ENCODE measurements around the gene RUSC2. TPM values are rescaled to one million over a fixed set of nuclear protein-coding genes. Genes with fewer than 3 reads are reported as not detected.

RUSC2 gene
- total and polyA plus RNA-seq, 10 of the 15 experiments (the other 5 are each of a cell fraction or from before 2014, with no cell fraction given), result not detected

- TF ChIP-seq ZNF622 (IDR thresholded peaks at IDR 0.05) (no peak), PAX5 (IDR thresholded peaks at IDR 0.05; ENCODE audit: borderline replicate concordance, low read depth, low read length) (no peak), ATF2 (IDR thresholded peaks at IDR 0.05; ENCODE audit: low read length) (no peak), EP300 (IDR thresholded peaks at IDR 0.05; ENCODE audit: borderline replicate concordance in 1 of 2, control insufficient read depth in 1 of 2, low read depth in 2 of 2, low read length in 2 of 2) (no peak), BHLHE40 (IDR thresholded peaks at IDR 0.05; ENCODE audit: borderline replicate concordance in 1 of 2, low read depth in 2 of 2, low read length in 1 of 2) (no peak), ZNF384 (IDR thresholded peaks at IDR 0.05; ENCODE audit: borderline replicate concordance, low read depth, low read length) (no peak)
These were observed 31.8 kb downstream of the RUSC2 start (continued) for GRCh38 chr9:35521708-35522107.

GRCh38 chr9:35522187-35522586 lies 32.3 kb downstream of the RUSC2 start:
- SMC1A ChIA-PET (ENCODE audit: uncharacterized antibody, unreplicated experiment), result no interaction called here
- H3K27me3 ChIP-seq (replicated peaks in 1 of 2; ENCODE audit: control insufficient read depth in 2 of 2, insufficient read depth in 2 of 2, low read length in 1 of 2), result no peaks in the 10 kb centered on the region; a peak in 1 of 4 replicates
- H2AFZ ChIP-seq (ENCODE audit: control insufficient read depth, low read depth, low read length), result no peak overlapping the region
- no peak for ATAC-seq
- no peaks in the 10 kb centered on the region for H3K4me1 ChIP-seq (ENCODE audit: control insufficient read depth, insufficient read depth, low read length)
- no peaks in the 10 kb centered on the region for H3K9me3 ChIP-seq (replicated peaks; ENCODE audit: control insufficient read depth, insufficient read depth, low read length)
- H3K4me2 ChIP-seq (ENCODE audit: control insufficient read depth, insufficient read depth), result no peak overlapping the region
- no peak overlapping the region for H3K27ac ChIP-seq (ENCODE audit: control insufficient read depth, insufficient read depth)
- DNase-seq (ENCODE audit: low read depth, low spot score), result no peak
- H3K79me2 ChIP-seq (ENCODE audit: control insufficient read depth, insufficient read depth, low read length), result no peaks in the 10 kb centered on the region
- BruUV-seq (replicated peaks), result no TSS peak
- no peak for FAIRE-seq
- H3K9ac ChIP-seq (ENCODE audit: control insufficient read depth, insufficient read depth, low read length), result no peak overlapping the region
- intact Hi-C loops (cut with micrococcal nuclease; ENCODE audit: unreplicated experiment), result no loop called here
- H4K20me1 ChIP-seq (ENCODE audit: control insufficient read depth, insufficient read depth), result no peaks in the 10 kb centered on the region
- RAD21 ChIA-PET (ENCODE audit: unreplicated experiment), result no interaction called here
- H3K36me3 ChIP-seq (ENCODE audit: control insufficient read depth in 2 of 2, insufficient read depth in 2 of 2, low read length in 1 of 2), result no peaks in the 10 kb centered on the region
- no peak overlapping the region for H3K4me3 ChIP-seq
- POLR2A ChIA-PET, result interaction anchor here (0.6 kb wide), 1 partner anchor 11 kb away, joined by 3 read pairs; no protein-coding TSS in a partner anchor
- in situ Hi-C loops (cut with MboI), result no loop called here
- CTCF ChIA-PET, result no interaction called here
- TF ChIP-seq CTCF (IDR thresholded peaks at IDR 0.05 in 2 of 3, conservative IDR thresholded peaks at IDR 0.05 in 1 of 3; ENCODE audit: control insufficient read depth in 2 of 3, extremely low read depth in 1 of 3, insufficient read depth in 1 of 3, low read depth in 3 of 3, low read length in 3 of 3) (0 out of 6 replicates have a peak, but pooled peaks of 1 of the 3 experiments have one; percentile 9), WRNIP1 (IDR thresholded peaks at IDR 0.05; ENCODE audit: borderline replicate concordance, low read depth, low read length) (no peak), YY1 (IDR thresholded peaks at IDR 0.05; ENCODE audit: low read depth, low read length) (no peak)
